ENCODE results near the gene IFT80.
"Not testable (repeated sequence)": the region's sequence is repeated elsewhere in the genome, so short reads cannot be mapped to it uniquely, and the experiment has no call there.

IFT80 gene

DNA sequence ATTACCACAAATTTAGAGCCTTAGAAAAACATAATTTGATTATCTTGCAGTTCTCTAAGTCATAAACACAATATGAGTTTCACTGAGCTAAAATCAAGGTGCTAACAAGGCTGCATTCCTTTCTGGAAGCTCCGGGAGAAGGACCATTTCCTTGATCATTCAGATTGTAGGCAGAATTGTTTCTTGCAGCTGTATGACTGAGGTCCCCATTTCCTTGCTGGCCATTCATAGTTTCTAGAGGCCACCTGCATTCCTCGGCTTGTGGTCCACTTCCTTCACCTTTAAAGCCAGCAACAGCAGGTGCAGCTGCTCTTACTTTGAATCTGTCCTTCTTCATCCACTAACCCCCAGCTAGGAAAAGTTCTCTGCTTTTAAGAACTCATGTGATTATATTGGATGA, 58.7 kb downstream of the IFT80 start:
- Mint-ChIP-seq H3K4me3 (no peak overlapping the region), H3K4me1 (no peaks in the 10 kb centered on the region), H3K27ac (no peak overlapping the region), H3K36me3 (ENCODE audit: low read depth) (peaks cover 31% of the 10 kb centered on the region), H3K27me3 (ENCODE audit: low read depth) (no peaks in the 10 kb centered on the region), H3K9me3 (peaks cover 10% of the 10 kb centered on the region)
- no peak for TF ChIP-seq CTCF (IDR thresholded peaks at IDR 0.05; ENCODE audit: unreplicated experiment in 3 of 3)

DNA sequence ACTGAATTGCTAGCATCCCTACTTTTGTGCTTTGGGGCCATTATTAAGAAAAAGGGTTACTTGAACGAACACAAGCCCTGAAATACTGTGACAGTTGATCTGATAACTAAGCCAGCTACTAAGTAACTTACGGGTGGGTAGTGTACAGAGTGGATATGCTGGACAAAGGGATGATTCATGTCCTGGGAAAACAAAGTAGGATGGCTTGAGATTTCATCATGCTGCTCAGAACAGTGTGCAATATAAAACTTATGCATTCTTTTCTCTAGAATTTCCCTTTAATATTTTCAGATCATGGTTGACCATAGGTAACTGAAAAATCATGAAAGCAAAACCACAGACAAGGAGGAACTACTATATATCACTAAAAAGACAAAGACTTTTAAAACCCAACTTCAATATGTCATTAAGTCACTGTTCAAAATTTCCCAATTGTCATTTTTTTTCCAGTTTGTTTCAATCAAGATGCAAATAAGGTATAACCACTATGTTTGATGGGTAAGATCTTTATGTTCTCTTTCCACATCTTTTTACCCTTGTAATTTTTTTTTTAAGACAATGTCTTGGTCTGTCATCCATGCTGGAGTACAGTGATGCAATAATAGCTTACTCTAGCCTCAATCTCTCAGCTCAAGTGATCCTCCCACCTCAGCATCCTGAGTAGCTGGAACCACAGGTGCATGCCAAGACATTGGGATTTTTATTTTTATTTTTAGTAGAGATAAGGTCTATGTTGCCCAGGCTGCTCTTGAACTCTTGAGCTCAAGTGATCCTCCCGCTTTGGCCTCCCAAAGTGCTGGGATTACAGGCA, 67.7 kb downstream of the IFT80 start:
- no peak for TF ChIP-seq CTCF (IDR thresholded peaks at IDR 0.05; ENCODE audit: unreplicated experiment in 3 of 3)
- peaks cover 18% of the 10 kb centered on the region for H3K36me3 Mint-ChIP-seq (ENCODE audit: low read depth)
- no peak overlapping the region for H3K4me3 Mint-ChIP-seq
- peaks cover 2% of the 10 kb centered on the region for H3K9me3 Mint-ChIP-seq
- H3K4me1 Mint-ChIP-seq: no peaks in the 10 kb centered on the region
- H3K27me3 Mint-ChIP-seq (ENCODE audit: low read depth): no peaks in the 10 kb centered on the region
- H3K27ac Mint-ChIP-seq: no peak overlapping the region

- no peak for TF ChIP-seq CTCF (IDR thresholded peaks at IDR 0.05; ENCODE audit: unreplicated experiment in 3 of 3)
- Mint-ChIP-seq H3K4me1 (no peaks in the 10 kb centered on the region), H3K27ac (no peak overlapping the region), H3K9me3 (peaks cover 2% of the 10 kb centered on the region), H3K36me3 (ENCODE audit: low read depth) (peaks cover 21% of the 10 kb centered on the region), H3K4me3 (no peak overlapping the region), H3K27me3 (ENCODE audit: low read depth) (no peaks in the 10 kb centered on the region)
Observed at GRCh38 chr3:160330690-160331089, 68.3 kb downstream of the IFT80 start.

DNA sequence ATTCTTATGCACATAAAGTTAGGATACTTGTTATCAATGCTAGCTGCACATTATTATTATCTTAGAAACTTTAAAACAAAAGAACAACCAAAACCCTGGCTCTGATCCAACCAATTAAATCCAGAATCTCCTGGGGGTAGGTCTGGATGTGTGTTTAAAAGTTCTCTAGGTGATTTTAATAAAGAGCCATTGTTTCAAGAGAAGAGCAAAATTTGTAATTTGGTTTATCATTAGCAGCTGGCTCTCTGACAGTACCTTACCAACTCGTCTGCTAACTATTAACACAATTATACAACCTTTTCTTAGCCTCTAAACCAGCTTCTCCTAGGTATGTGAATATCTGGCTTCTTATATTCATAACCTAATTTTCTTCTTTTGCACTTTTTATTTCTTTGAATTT, 68.9 kb downstream of the IFT80 start:
- Mint-ChIP-seq H3K4me1 (no peaks in the 10 kb centered on the region), H3K4me3 (no peak overlapping the region), H3K9me3 (peaks cover 2% of the 10 kb centered on the region), H3K27me3 (ENCODE audit: low read depth) (no peaks in the 10 kb centered on the region), H3K36me3 (ENCODE audit: low read depth) (peaks cover 25% of the 10 kb centered on the region), H3K27ac (no peak overlapping the region)
- TF ChIP-seq CTCF (IDR thresholded peaks at IDR 0.05; ENCODE audit: unreplicated experiment in 3 of 3): no peak

DNA sequence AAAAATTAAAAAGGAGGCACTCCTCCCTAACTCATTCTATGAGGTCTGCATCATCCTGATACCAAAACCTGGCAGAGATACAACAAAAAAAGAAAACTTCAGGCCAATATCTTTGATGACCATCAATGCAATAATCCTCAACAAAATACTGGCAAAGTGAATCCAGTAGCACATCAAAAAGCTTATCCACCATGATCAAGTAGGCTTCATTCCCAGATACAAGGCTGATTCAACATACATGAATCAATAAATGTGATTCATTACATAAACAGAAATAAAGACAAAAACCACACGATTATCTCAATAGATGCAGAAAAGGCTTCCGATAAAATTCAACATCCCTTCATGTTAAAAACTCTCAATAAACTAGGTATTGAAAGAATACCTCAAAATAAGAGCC, 72.7 kb downstream of the IFT80 start:
- H3K4me1 Mint-ChIP-seq; H3K27me3 Mint-ChIP-seq (ENCODE audit: low read depth); H3K4me3 Mint-ChIP-seq; H3K27ac Mint-ChIP-seq; H3K9me3 Mint-ChIP-seq: not testable (repeated sequence)
- peaks cover 34% of the 10 kb centered on the region for H3K36me3 Mint-ChIP-seq (ENCODE audit: low read depth)

DNA sequence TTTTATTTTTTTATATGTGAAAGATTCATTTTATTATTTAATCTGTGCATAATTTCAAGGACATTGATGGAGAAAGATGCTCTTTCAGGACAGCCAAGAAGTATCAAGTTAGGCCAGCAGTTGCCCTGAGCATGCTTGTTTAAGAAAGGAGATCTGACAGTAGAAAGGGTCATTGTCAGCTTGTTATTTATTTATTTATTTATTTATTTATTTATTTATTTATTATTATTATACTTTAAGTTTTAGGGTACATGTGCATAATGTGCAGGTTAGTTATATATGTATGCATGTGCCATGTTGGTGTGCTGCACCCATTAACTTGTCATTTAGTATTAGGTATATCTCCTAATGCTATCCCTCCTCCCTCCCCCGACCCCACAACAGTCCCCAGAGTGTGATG, 77.2 kb downstream of the IFT80 start:
- not testable (repeated sequence) for H3K27me3 Mint-ChIP-seq (ENCODE audit: low read depth); H3K4me1 Mint-ChIP-seq; H3K9me3 Mint-ChIP-seq; H3K4me3 Mint-ChIP-seq; H3K27ac Mint-ChIP-seq
- H3K36me3 Mint-ChIP-seq (ENCODE audit: low read depth): peaks cover 35% of the 10 kb centered on the region

GRCh38 chr3:160319322-160319721, 79.7 kb downstream of the IFT80 start:
- H3K36me3 Mint-ChIP-seq (ENCODE audit: low read depth): peaks cover 36% of the 10 kb centered on the region
- no peak for TF ChIP-seq CTCF (IDR thresholded peaks at IDR 0.05; ENCODE audit: unreplicated experiment in 3 of 3)
- peaks cover 6% of the 10 kb centered on the region for H3K9me3 Mint-ChIP-seq
- no peak overlapping the region for H3K27ac Mint-ChIP-seq
- no peaks in the 10 kb centered on the region for H3K4me1 Mint-ChIP-seq
- H3K27me3 Mint-ChIP-seq (ENCODE audit: low read depth): no peaks in the 10 kb centered on the region
- H3K4me3 Mint-ChIP-seq: no peak overlapping the region
